Measurements from ENCODE around the gene FAS.

DNA sequence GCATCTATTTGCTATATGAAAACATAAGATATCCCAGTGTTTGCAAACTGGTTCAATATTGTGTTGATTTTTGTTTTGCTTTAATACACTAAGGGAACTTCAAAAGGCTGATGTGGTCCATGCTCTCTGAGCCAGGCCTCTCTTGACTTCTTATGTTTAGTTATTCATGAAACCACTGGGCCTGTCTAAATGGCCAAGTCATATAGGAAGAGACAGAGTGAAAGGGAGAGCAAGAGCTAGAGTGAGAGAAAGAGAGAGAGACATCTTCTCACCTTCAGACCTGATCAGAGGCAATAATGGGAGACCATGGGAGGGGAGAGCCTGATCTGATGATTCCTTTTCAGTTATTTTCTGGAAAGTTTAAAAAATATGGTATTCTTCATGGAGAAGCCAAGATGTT, 6.1 kb upstream of the FAS start:
- TF ChIP-seq, protein P1, sequence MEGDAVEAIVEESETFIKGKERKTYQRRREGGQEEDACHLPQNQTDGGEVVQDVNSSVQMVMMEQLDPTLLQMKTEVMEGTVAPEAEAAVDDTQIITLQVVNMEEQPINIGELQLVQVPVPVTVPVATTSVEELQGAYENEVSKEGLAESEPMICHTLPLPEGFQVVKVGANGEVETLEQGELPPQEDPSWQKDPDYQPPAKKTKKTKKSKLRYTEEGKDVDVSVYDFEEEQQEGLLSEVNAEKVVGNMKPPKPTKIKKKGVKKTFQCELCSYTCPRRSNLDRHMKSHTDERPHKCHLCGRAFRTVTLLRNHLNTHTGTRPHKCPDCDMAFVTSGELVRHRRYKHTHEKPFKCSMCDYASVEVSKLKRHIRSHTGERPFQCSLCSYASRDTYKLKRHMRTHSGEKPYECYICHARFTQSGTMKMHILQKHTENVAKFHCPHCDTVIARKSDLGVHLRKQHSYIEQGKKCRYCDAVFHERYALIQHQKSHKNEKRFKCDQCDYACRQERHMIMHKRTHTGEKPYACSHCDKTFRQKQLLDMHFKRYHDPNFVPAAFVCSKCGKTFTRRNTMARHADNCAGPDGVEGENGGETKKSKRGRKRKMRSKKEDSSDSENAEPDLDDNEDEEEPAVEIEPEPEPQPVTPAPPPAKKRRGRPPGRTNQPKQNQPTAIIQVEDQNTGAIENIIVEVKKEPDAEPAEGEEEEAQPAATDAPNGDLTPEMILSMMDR (IDR thresholded peaks at IDR 0.05) = no peak
- no peak for TF ChIP-seq POLR2A (IDR thresholded peaks at IDR 0.05)
